Activated naive CD4-positive, alpha-beta T cell treated with anti-CD3 and anti-CD28 coated beads for 36 hours (primary cell): Measurements from ENCODE around the gene GNAO1. TPM values are rescaled to one million over a fixed set of nuclear protein-coding genes. Genes with fewer than 3 reads are reported as not detected.

ENCODE experiments used
- CTCF ChIA-PET: fragments of 350-600 bp; sonication (Branson Sonifier 250); formaldehyde crosslinking; loops from one replicate; lab custom pipeline; 2021; ENCODE audit warnings: antibody characterized with exemption; lab: Charles Lee
- DNase-seq: peaks from one replicate; pipeline ENCODE4 v3.0.0-alpha.2; 2020
- H3K27ac Mint-ChIP-seq: one replicate; pipeline ENCODE4 v1.8.0; 2021; ENCODE audit warnings: mild to moderate bottlenecking, mixed read lengths
- H3K27me3 Mint-ChIP-seq: one replicate; pipeline ENCODE4 v1.8.0; 2021; ENCODE audit warnings: low read depth, mixed read lengths
- H3K36me3 Mint-ChIP-seq: one replicate; pipeline ENCODE4 v1.8.0; 2021; ENCODE audit warnings: low read depth, mixed read lengths
- H3K4me1 Mint-ChIP-seq: one replicate; pipeline ENCODE4 v1.8.0; 2021; ENCODE audit warnings: low read depth, mixed read lengths
- H3K4me3 Mint-ChIP-seq: one replicate; pipeline ENCODE4 v1.8.0; 2021; ENCODE audit warnings: mild to moderate bottlenecking, moderate library complexity, mixed read lengths
- H3K9me3 Mint-ChIP-seq: one replicate; pipeline ENCODE4 v1.8.0; 2021; ENCODE audit warnings: mixed read lengths
- intact Hi-C: fragments of 100-400 bp; cut with micrococcal nuclease; formaldehyde crosslinking; loops from one replicate; pipeline ENCODE4 v1.15.1; 2023
- total RNA-seq, 2 experiments: library from RNA; stranded (reverse); gene quantifications; one replicate each; pipeline ENCODE4 v1.2.3, GENCODE V29; 2021

GNAO1 gene
- total RNA-seq, 2 experiments from 2014 or later: 0.25 to 0.50 TPM

DNA sequence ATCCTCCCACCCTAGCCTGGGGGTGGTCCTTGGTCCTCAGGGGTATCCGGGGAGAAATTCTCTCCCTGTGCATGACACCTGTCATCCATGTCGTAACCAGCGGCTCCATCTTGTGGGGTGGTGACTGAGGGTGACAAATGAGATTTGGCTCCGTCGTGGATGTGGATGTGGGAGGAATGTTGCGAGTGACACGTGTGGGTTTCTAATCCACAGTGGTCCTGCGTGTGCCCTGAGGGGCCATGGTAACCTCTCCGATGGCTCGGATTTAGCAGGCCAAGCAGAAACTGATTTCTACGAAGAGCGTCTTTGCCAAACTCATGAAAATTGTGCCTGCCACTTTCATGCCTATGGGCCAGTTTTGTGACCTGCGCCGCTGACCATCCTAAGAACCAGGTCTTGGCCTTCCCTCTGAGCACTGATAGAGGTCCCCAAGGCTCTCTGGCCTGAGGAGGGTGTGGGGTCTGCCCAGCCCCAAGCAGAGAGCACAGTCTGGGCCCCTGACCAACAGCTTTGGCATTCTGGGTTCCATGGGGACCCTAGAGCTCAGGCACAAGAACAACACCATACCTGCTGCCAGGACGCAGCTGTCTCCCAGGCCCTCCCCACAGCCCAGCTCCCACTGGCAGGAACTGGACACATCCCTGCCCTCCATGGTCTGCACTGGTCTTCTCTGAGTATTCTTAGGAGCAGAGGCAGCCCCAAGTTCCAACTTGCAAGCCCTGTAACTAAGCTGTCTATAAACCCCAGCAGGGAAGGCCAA, 155.0 kb downstream of the GNAO1 start:
- H3K4me3 Mint-ChIP-seq: no peak overlapping the region
- CTCF ChIA-PET: interaction anchor here (0.6 kb wide), 1 partner anchor 24 kb away, joined by 3 read pairs; no protein-coding TSS in a partner anchor
- no peak for DNase-seq

GRCh38 chr16:56347166-56347565, 155.9 kb downstream of the GNAO1 start:
- Mint-ChIP-seq H3K36me3 (no peaks in the 10 kb centered on the region), H3K27ac (no peak overlapping the region), H3K9me3 (no peaks in the 10 kb centered on the region), H3K27me3 (no peaks in the 10 kb centered on the region), H3K4me3 (no peak overlapping the region), H3K4me1 (no peaks in the 10 kb centered on the region)
- DNase-seq: no peak
- CTCF ChIA-PET: no interaction called here
- intact Hi-C loops: no loop called here

More for the DNA sequence above, 155.0 kb downstream of the GNAO1 start:
- Mint-ChIP-seq H3K36me3 (no peaks in the 10 kb centered on the region), H3K27me3 (no peaks in the 10 kb centered on the region), H3K9me3 (no peaks in the 10 kb centered on the region), H3K27ac (no peak overlapping the region), H3K4me1 (no peaks in the 10 kb centered on the region)
- intact Hi-C loops: no loop called here

DNA sequence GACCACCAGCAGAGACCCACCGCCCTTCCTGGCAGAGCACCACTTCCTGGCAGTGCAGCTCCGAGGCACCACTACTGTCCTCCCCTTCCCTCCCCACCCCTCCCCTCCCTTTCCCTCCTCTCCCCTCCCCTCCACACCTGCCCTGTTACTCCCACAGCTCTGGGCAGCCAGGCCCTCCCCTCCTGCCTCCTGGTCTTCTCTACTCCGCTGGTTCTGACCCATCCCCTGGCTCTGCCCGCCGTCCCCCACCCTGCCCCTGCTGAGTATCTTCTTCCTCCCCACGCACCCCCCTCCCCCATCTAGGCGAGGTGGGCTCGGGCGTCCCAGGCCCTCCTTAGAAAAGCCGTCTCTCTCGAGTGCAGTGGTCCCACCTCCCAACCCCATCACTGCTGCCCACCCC, 156.4 kb downstream of the GNAO1 start:
- Mint-ChIP-seq H3K9me3 (no peaks in the 10 kb centered on the region), H3K4me1 (no peaks in the 10 kb centered on the region), H3K4me3 (no peak overlapping the region), H3K27ac (no peak overlapping the region), H3K36me3 (no peaks in the 10 kb centered on the region), H3K27me3 (no peaks in the 10 kb centered on the region)
- CTCF ChIA-PET: no interaction called here
- DNase-seq: no peak
- intact Hi-C loops: no loop called here

DNA sequence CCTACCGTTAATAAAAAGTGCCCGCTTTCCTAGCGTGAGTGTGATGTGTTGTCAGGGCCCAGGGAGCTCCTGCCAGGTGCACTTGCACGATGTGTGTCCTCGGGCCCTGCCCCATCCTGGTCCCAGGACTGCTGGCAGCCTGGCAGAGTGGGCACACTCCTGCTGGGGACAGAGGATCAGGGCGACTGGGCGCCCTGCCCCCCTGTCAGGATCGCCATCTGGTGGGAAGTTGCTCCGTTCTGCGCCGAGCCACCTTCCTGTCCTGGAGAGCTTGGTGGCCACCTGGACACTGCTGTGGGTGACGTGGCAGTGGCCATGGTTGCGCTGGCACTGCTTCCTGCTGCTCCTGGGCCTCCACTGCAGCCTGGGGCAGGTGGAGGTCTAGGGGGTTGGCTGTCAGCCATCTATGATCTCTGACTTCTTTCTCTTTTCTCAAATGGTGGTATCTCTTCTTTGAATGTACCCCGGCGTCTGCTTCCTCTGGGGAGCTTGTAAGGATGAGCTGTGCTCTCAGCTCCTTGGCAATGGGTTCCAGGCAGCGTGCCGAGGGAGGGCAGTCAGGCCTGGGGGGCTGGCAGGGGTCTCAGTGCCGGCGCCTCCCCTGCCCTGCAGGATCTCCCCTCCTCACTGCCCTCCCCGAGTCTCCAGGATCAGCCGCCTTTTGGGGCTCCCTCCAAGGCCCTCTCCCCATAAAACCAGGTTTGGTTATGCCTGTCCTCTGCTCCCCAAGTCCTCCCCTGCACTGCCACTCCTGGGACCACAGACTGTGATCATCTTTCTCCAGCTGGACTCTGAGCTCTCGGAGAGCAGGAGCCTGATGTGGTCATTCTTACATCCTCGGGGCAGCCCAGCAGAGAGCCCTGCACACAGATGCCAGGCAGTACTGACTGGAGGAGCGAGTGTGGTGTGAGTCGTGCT, 157.1 kb downstream of the GNAO1 start:
- Mint-ChIP-seq H3K4me3 (no peak overlapping the region), H3K27ac (no peak overlapping the region), H3K27me3 (no peaks in the 10 kb centered on the region), H3K36me3 (no peaks in the 10 kb centered on the region), H3K9me3 (no peaks in the 10 kb centered on the region), H3K4me1 (no peaks in the 10 kb centered on the region)
- DNase-seq: no peak
- CTCF ChIA-PET: interaction anchor here (1.4 kb wide), 1 partner anchor 30 kb away, joined by 3 read pairs; no protein-coding TSS in a partner anchor
- intact Hi-C loops: no loop called here

DNA sequence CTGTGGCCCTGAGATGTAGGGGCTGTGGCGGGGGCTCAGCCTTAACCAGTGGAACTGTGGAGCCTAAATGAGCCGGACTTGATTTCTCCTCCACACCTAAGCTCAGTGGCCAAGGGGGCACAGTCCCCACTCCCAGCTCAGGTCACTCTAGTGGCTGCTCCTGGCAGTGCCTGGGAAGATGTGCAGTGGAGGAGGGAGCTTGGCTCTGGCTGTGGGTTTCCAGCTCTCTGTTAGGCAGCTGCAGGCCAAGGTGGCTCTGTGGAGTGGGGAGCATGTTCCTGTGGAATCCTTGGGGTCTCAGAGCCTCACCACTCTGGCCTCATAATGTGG, 157.8 kb downstream of the GNAO1 start:
- H3K4me1 Mint-ChIP-seq: no peaks in the 10 kb centered on the region
- H3K27me3 Mint-ChIP-seq: no peaks in the 10 kb centered on the region
- H3K36me3 Mint-ChIP-seq: no peaks in the 10 kb centered on the region
- H3K4me3 Mint-ChIP-seq: no peak overlapping the region
- CTCF ChIA-PET: interaction anchor here (1.4 kb wide), 1 partner anchor 31 kb away, joined by 3 read pairs; no protein-coding TSS in a partner anchor
- intact Hi-C loops: no loop called here
- no peak for DNase-seq
- H3K9me3 Mint-ChIP-seq: no peaks in the 10 kb centered on the region
- no peak overlapping the region for H3K27ac Mint-ChIP-seq

DNA sequence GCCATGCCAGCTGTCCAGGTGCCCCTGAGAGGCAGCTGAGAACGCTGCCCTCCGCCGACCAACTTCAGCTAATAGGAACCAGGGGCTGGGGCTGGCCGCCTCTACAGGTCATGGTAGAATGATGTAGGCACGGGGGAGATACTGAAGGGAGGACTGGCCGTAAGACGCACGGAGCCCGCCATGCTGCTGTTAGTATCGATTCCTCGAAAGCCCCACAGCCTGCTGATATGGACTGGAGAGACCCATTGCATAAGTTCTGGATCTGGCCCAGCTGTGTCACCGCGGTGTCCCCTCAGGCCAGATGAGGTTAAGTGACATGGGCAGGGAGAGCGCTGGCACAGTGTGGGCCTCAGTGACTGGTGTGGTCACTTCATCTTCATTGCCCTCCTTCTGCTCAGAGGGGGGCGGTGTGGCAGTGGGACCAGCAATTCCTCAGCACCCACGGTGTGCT, 158.4 kb downstream of the GNAO1 start:
- CTCF ChIA-PET: interaction anchor here (1.4 kb wide), 1 partner anchor 31 kb away, joined by 3 read pairs; no protein-coding TSS in a partner anchor
- no peak for DNase-seq
- no peaks in the 10 kb centered on the region for H3K4me1 Mint-ChIP-seq
- no peak overlapping the region for H3K4me3 Mint-ChIP-seq
- no peaks in the 10 kb centered on the region for H3K27me3 Mint-ChIP-seq
- H3K27ac Mint-ChIP-seq: no peak overlapping the region
- intact Hi-C loops: no loop called here
- H3K36me3 Mint-ChIP-seq: no peaks in the 10 kb centered on the region
- H3K9me3 Mint-ChIP-seq: no peaks in the 10 kb centered on the region

GRCh38 chr16:56350491-56351405, 159.5 kb downstream of the GNAO1 start:
- intact Hi-C loops: no loop called here
- Mint-ChIP-seq H3K27ac (no peak overlapping the region), H3K9me3 (no peaks in the 10 kb centered on the region), H3K4me3 (no peak overlapping the region), H3K4me1 (no peaks in the 10 kb centered on the region), H3K27me3 (no peaks in the 10 kb centered on the region), H3K36me3 (no peaks in the 10 kb centered on the region)
- CTCF ChIA-PET: no interaction called here
- no peak for DNase-seq

DNA sequence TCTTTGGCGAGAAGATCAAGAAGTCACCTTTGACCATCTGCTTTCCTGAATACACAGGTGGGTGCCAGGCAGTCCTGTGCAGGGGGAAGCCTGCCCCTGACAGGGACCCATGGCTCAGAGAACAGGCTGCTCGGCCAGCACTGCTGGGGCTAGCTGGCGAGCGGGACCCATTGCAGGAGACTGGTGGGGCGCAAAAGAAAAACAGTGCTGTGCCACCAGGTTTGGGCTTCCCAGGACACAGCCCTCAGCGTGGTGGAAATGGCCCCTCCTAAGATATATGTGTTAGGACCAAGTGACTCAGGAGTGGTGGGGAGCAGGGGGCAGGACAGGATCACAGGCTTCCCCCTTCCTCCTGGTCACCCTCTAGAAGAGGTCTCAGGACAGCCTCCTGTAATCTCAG, 160.2 kb downstream of the GNAO1 start:
- Mint-ChIP-seq H3K4me3 (no peak overlapping the region), H3K27me3 (no peaks in the 10 kb centered on the region), H3K9me3 (no peaks in the 10 kb centered on the region), H3K27ac (no peak overlapping the region), H3K36me3 (no peaks in the 10 kb centered on the region), H3K4me1 (peaks cover 7% of the 10 kb centered on the region)
- DNase-seq: no peak
- CTCF ChIA-PET: no interaction called here
- intact Hi-C loops: no loop called here

DNA sequence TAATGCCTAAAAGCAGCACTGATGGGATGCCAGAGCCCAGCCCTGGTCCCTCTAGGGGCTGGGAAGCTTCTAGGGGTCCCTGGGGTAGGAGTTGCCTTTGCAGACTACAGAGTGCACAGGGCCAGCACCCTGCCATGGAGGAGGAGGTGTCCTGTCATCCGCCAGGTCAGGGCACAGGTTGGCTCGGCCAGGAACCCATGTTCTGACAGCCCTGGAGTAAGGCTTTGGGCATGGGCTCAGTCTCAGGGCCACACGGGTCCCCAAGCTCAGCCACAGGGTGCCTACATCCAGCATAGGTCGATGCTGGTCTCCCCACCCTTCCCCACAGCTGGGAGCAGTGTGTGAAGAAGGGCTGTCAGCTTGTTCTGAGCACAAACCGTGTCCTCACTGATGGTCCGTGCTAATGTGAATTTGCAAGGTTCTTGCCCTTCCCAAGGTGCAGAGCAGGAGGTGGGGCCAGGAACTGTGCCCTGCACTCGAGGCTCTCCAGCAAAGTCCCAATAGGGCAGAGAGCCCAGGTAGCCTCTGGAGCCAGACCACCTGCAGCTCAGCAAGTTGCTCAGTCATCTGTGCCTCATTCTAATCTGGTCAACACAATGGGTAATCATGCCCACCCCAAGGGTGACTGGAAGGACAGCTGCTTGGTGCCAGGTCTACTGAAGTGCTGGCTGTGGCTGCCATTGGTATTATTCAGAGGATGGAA, 161.2 kb downstream of the GNAO1 start:
- Mint-ChIP-seq H3K27me3 (no peaks in the 10 kb centered on the region), H3K9me3 (no peaks in the 10 kb centered on the region), H3K4me1 (peaks cover 16% of the 10 kb centered on the region), H3K27ac (no peak overlapping the region), H3K4me3 (no peak overlapping the region), H3K36me3 (no peaks in the 10 kb centered on the region)
- CTCF ChIA-PET: no interaction called here
- intact Hi-C loops: no loop called here
- DNase-seq: no peak

DNA sequence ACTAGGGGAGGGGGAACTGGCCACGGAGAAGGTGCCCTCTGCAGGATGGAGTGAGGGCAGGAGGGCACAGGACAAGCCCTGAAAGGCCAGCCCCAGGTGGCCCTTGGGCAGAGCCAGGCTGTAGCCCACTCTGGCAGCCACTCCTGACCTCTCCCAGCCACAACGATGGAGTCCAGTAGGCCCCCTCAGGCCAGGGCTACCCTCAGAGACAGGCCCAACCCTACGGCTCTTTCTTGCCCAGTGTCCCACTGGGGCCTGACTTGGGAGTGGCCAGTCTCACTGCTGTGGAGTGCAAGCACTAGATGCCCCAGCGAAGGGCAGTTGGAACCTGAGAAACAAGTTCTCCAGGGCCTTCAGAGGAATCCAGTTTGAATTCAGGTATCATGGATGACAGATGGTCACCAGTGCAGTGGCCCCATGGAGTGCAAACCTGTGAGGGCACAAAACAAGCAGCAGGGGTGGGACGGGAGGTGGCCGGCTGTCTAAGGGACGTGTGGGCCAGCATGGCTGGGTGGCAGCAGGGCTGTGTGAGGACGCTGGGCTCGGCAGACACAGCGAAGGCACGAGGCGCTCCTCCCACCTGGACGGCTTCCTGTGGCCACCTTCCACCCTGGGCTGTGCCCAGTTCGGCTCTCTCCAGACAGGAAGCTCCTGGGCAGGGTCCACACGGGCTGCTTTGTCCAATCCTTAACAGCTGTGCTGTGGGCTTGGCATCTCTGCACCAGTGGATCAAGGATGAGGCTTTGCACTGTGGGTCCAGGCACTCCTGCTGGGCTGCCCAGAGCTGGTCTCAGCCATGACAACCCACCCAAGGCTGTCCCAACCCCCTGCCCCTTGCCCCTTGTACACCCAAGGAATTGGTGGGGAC, 162.0 kb downstream of the GNAO1 start:
- H3K9me3 Mint-ChIP-seq: no peaks in the 10 kb centered on the region
- H3K27me3 Mint-ChIP-seq: no peaks in the 10 kb centered on the region
- H3K36me3 Mint-ChIP-seq: no peaks in the 10 kb centered on the region
- no peak overlapping the region for H3K4me3 Mint-ChIP-seq
- CTCF ChIA-PET: no interaction called here
- peaks cover 17% of the 10 kb centered on the region for H3K4me1 Mint-ChIP-seq
- no peak overlapping the region for H3K27ac Mint-ChIP-seq
- intact Hi-C loops: no loop called here
- DNase-seq: peak; percentile 2

GRCh38 chr16:56354016-56354415, 162.7 kb downstream of the GNAO1 start:
- CTCF ChIA-PET: no interaction called here
- H3K27ac Mint-ChIP-seq: no peak overlapping the region
- intact Hi-C loops: no loop called here
- H3K36me3 Mint-ChIP-seq: no peaks in the 10 kb centered on the region
- peaks cover 21% of the 10 kb centered on the region for H3K4me1 Mint-ChIP-seq
- H3K4me3 Mint-ChIP-seq: no peak overlapping the region
- H3K9me3 Mint-ChIP-seq: no peaks in the 10 kb centered on the region
- no peaks in the 10 kb centered on the region for H3K27me3 Mint-ChIP-seq
- DNase-seq: peak; percentile 1
